HEK293T (cell line): ENCODE results near the gene CHL1.

Experiments used
- CTCF ChIA-PET: fragments of 350-600 bp; formaldehyde crosslinking; extraction: SDS; loops from one replicate; lab custom pipeline; 2021; ENCODE audit warnings: antibody characterized with exemption, inconsistent platforms; lab: Yijun Ruan, JAX
- POLR2A ChIA-PET: fragments of 350-600 bp; formaldehyde crosslinking; extraction: SDS; loops from one replicate; lab custom pipeline; 2020; ENCODE audit warnings: antibody characterized with exemption, inconsistent platforms; lab: Yijun Ruan, JAX
- DNase-seq: peaks from one replicate; pipeline ENCODE4 v3.0.0; 2012; ENCODE audit warnings: mixed read lengths; ENCODE audit errors: extremely low spot score
- ARNT ChIP-seq: fragments of 450-650 bp; IDR thresholded peaks from 2 replicates; pipeline ENCODE4 v1.6.1; 2017; ENCODE audit warnings: mild to moderate bottlenecking
- BHLHE40 ChIP-seq: fragments of 450-650 bp; IDR thresholded peaks from 2 replicates; pipeline ENCODE4 v1.6.1; 2016; ENCODE audit warnings: mild to moderate bottlenecking, moderate library complexity, borderline replicate concordance
- CTBP1 ChIP-seq: fragments of 450-650 bp; IDR thresholded peaks from 2 replicates; pipeline ENCODE4 v1.6.1; 2016; ENCODE audit warnings: borderline replicate concordance
- ELF4 ChIP-seq: fragments of 450-650 bp; IDR thresholded peaks from 2 replicates; pipeline ENCODE4 v1.6.1; 2017; ENCODE audit warnings: antibody characterized with exemption
- FOXA1 ChIP-seq: fragments of 450-650 bp; IDR thresholded peaks from 2 replicates; pipeline ENCODE4 v1.6.1; 2016; ENCODE audit warnings: mild to moderate bottlenecking
- FOXK2 ChIP-seq: fragments of 450-650 bp; IDR thresholded peaks from 2 replicates; pipeline ENCODE4 v1.6.1; 2016; ENCODE audit warnings: mild to moderate bottlenecking
- FOXM1 ChIP-seq: fragments of 450-650 bp; IDR thresholded peaks from 2 replicates; pipeline ENCODE4 v1.6.1; 2017; ENCODE audit warnings: mild to moderate bottlenecking, borderline replicate concordance
- HDGF ChIP-seq: fragments of 450-650 bp; IDR thresholded peaks from 2 replicates; pipeline ENCODE4 v1.6.1; 2017; ENCODE audit warnings: antibody characterized with exemption, borderline replicate concordance
- L3MBTL2 ChIP-seq: fragments of 450-650 bp; conservative IDR thresholded peaks from 2 replicates; pipeline ENCODE4 v1.6.1; 2016; ENCODE audit warnings: mild to moderate bottlenecking
- LEF1 ChIP-seq: fragments of 450-650 bp; IDR thresholded peaks from 2 replicates; pipeline ENCODE4 v1.6.1; 2017; ENCODE audit warnings: mild to moderate bottlenecking, borderline replicate concordance
- NFRKB ChIP-seq: fragments of 450-650 bp; IDR thresholded peaks from 2 replicates; pipeline ENCODE4 v1.6.1; 2016; ENCODE audit warnings: mild to moderate bottlenecking, moderate library complexity
- SP1 ChIP-seq: fragments of 450-650 bp; IDR thresholded peaks from 2 replicates; pipeline ENCODE4 v1.6.1; 2017
- SUZ12 ChIP-seq: fragments of 450-650 bp; IDR thresholded peaks from 2 replicates; pipeline ENCODE4 v1.6.1; 2016; ENCODE audit warnings: mild to moderate bottlenecking
- TARDBP ChIP-seq: fragments of 450-650 bp; IDR thresholded peaks from 2 replicates; pipeline ENCODE4 v1.6.1; 2016
- ZNF384 ChIP-seq: fragments of 450-650 bp; IDR thresholded peaks from 2 replicates; pipeline ENCODE4 v1.6.1; 2016
- TF ChIP-seq, protein P1 (sequence below): fragments of 450-650 bp; IDR thresholded peaks from 2 replicates; pipeline ENCODE4 v1.6.1; 2016

The CHL1 gene

DNA sequence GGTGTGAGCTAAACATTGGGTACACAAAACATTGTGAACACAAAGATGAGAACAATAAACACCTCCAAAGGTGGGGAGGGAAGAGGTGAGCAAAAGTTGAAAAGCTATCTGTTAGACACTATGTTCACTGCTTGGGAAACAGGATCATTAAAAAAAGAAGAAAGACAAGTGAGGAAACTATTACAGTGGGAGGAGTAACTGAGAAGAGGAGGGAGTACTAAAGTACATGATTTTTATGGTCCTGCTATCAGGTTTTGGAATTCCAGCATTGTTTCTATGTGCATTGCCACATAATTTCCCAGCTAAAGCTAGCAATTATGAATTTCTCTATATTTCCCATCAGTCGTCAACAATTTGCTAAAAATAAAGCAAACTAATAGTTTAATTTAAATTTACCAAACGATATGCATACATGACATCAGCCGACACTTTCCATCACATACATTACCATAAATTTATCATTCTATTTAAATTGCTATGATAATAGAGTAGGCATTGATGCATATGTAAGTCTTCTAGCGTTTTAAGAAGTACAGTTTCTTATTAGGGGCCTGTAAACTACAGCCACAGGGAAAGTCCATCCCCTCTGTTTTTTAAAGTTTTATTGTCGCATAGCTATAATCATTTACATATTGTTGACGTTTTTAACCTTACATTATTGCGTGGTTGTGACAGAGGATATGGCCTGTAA is 221.8 kb downstream of the CHL1 start:
- TF ChIP-seq SP1 (no peak), HDGF (no peak), LEF1 (no peak), FOXM1 (no peak), NFRKB (no peak), SUZ12 (no peak), ELF4 (no peak), FOXA1 (no peak), TARDBP (no peak), ARNT (no peak), ZNF384 (no peak), CTBP1 (no peak), BHLHE40 (no peak), L3MBTL2 (no peak), FOXK2 (no peak)
- TF ChIP-seq, protein P1, sequence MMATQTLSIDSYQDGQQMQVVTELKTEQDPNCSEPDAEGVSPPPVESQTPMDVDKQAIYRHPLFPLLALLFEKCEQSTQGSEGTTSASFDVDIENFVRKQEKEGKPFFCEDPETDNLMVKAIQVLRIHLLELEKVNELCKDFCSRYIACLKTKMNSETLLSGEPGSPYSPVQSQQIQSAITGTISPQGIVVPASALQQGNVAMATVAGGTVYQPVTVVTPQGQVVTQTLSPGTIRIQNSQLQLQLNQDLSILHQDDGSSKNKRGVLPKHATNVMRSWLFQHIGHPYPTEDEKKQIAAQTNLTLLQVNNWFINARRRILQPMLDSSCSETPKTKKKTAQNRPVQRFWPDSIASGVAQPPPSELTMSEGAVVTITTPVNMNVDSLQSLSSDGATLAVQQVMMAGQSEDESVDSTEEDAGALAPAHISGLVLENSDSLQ, result no peak
- DNase-seq, result no peak
- ChIA-PET CTCF (no interaction called here), POLR2A (no interaction called here)

GRCh38 chr3:420584-420983 is 224.0 kb downstream of the CHL1 start:
- TF ChIP-seq TARDBP, result no peak
- no peak for TF ChIP-seq BHLHE40
- TF ChIP-seq NFRKB, result no peak
- TF ChIP-seq FOXA1, result no peak
- no peak for TF ChIP-seq FOXM1
- no peak for TF ChIP-seq ARNT
- TF ChIP-seq L3MBTL2, result no peak
- no peak for TF ChIP-seq CTBP1
- no peak for TF ChIP-seq ELF4
- TF ChIP-seq SUZ12, result no peak
- TF ChIP-seq HDGF, result no peak
- no peak for TF ChIP-seq SP1
- TF ChIP-seq LEF1, result no peak
- no peak for TF ChIP-seq ZNF384
- TF ChIP-seq, protein P1, result no peak
- no peak for TF ChIP-seq FOXK2
- POLR2A ChIA-PET, result no interaction called here
- DNase-seq, result no peak

GRCh38 chr3:425079-425478 is 228.5 kb downstream of the CHL1 start:
- TF ChIP-seq ELF4, result no peak
- TF ChIP-seq, protein P1, result no peak
- no peak for TF ChIP-seq HDGF
- no peak for TF ChIP-seq ARNT
- no peak for TF ChIP-seq BHLHE40
- no peak for TF ChIP-seq FOXK2
- TF ChIP-seq L3MBTL2, result no peak
- TF ChIP-seq SUZ12, result no peak
- TF ChIP-seq FOXA1, result no peak
- TF ChIP-seq ZNF384, result no peak
- no peak for TF ChIP-seq LEF1
- no peak for TF ChIP-seq CTBP1
- no peak for TF ChIP-seq NFRKB
- CTCF ChIA-PET, result no interaction called here
- no peak for DNase-seq
- POLR2A ChIA-PET, result no interaction called here

More at GRCh38 chr3:420584-420983, 224.0 kb downstream of the CHL1 start:
- CTCF ChIA-PET, result no interaction called here

- CTCF ChIA-PET, result no interaction called here
- POLR2A ChIA-PET, result no interaction called here
Observed at GRCh38 chr3:426072-426471, 229.5 kb downstream of the CHL1 start.

GRCh38 chr3:427128-427527 is 230.6 kb downstream of the CHL1 start:
- ChIA-PET CTCF (no interaction called here), POLR2A (no interaction called here)
- no peak for DNase-seq
- TF ChIP-seq FOXM1, result no peak
- no peak for TF ChIP-seq L3MBTL2
- no peak for TF ChIP-seq CTBP1
- no peak for TF ChIP-seq NFRKB
- TF ChIP-seq LEF1, result no peak
- no peak for TF ChIP-seq FOXK2
- no peak for TF ChIP-seq ZNF384

More at GRCh38 chr3:426072-426471, 229.5 kb downstream of the CHL1 start:
- no peak for TF ChIP-seq CTBP1
- TF ChIP-seq L3MBTL2, result no peak
- no peak for TF ChIP-seq FOXM1
- TF ChIP-seq SUZ12, result no peak
- no peak for TF ChIP-seq LEF1
- TF ChIP-seq FOXK2, result no peak
- no peak for DNase-seq

DNA sequence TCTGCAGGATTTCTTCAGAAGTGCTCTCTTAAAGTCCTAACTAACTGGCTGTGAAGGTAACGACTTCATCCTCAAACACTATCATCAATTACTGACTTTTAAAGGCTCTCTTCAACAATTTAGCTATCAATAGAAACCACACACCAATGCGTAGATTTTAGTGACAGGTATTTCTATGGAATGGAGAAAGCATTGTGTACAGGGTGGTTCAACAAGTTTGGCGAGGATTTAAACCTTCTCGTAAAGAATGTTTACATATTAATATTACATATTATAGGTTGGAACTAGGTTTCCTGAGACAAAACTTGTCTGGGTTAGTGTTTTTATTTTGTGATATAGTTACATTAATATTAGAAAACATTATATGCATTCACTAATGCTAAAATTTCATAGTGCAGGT is 233.6 kb downstream of the CHL1 start:
- no peak for DNase-seq
- TF ChIP-seq, protein P1, result no peak
- TF ChIP-seq FOXA1 (no peak), SP1 (no peak), TARDBP (no peak), L3MBTL2 (no peak), ZNF384 (no peak), LEF1 (no peak), BHLHE40 (no peak), NFRKB (no peak), ELF4 (no peak), ARNT (no peak), SUZ12 (no peak)
- CTCF ChIA-PET, result no interaction called here
- POLR2A ChIA-PET, result no interaction called here
